Upper lobe of right lung (tissue), 1 donor: Measurements from ENCODE around the gene HENMT1. TPM values are rescaled to one million over a fixed set of nuclear protein-coding genes. Genes with fewer than 3 reads are reported as not detected.
A peak's percentile ranks its signal among the peaks of the same experiment; 100 is the strongest.
"Not testable (repeated sequence)": the region's sequence is repeated elsewhere in the genome, so short reads cannot be mapped to it uniquely, and the experiment has no call there.

ENCODE experiments used
- ATAC-seq: fragments of 200-7000 bp; cut with Tn5 transposase; one replicate; pipeline ENCODE4 v1.9.1; 2020; ENCODE audit warnings: mild to moderate bottlenecking, moderate library complexity
- DNase-seq: peaks from one replicate; pipeline ENCODE4 v3.0.0-alpha.2; 2020
- H3K27ac ChIP-seq: fragments of 200-600 bp; one replicate; pipeline ENCODE4 v1.8.0; 2022
- H3K27me3 ChIP-seq: fragments of 200-600 bp; one replicate; pipeline ENCODE4 v1.8.0; 2022; ENCODE audit warnings: mild to moderate bottlenecking
- H3K36me3 ChIP-seq: fragments of 200-600 bp; one replicate; pipeline ENCODE4 v1.8.0; 2022
- H3K4me1 ChIP-seq: fragments of 200-600 bp; one replicate; pipeline ENCODE4 v1.8.0; 2022
- H3K4me3 ChIP-seq: fragments of 200-600 bp; one replicate; pipeline ENCODE4 v1.8.0; 2022; ENCODE audit warnings: mild to moderate bottlenecking
- H3K9me3 ChIP-seq: fragments of 200-600 bp; one replicate; pipeline ENCODE4 v1.8.0; 2022
- intact Hi-C: fragments of 100-400 bp; cut with DNase I; formaldehyde crosslinking; loops from one replicate; pipeline ENCODE4 v1.11.0; 2022
- total RNA-seq: library from RNA; stranded (reverse); fragmentation: NEBNext Ultra II Directional; extraction: Animal tissue kit (Norgen Biotek cat#: 25700); gene quantifications from one replicate; pipeline ENCODE4 v1.2.1, GENCODE V29; 2021
- TF ChIP-seq, protein P1 (sequence below): fragments of 200-600 bp; IDR thresholded peaks from one replicate; pipeline ENCODE4 v1.8.0; 2022; ENCODE audit warnings: antibody characterized with exemption
- donor health status: DM: no; HTN: yes; CAD: no; lungs with severe emphysema.

Gene HENMT1
- total RNA-seq, 1 donor from 2014 or later = 5.6 TPM

DNA sequence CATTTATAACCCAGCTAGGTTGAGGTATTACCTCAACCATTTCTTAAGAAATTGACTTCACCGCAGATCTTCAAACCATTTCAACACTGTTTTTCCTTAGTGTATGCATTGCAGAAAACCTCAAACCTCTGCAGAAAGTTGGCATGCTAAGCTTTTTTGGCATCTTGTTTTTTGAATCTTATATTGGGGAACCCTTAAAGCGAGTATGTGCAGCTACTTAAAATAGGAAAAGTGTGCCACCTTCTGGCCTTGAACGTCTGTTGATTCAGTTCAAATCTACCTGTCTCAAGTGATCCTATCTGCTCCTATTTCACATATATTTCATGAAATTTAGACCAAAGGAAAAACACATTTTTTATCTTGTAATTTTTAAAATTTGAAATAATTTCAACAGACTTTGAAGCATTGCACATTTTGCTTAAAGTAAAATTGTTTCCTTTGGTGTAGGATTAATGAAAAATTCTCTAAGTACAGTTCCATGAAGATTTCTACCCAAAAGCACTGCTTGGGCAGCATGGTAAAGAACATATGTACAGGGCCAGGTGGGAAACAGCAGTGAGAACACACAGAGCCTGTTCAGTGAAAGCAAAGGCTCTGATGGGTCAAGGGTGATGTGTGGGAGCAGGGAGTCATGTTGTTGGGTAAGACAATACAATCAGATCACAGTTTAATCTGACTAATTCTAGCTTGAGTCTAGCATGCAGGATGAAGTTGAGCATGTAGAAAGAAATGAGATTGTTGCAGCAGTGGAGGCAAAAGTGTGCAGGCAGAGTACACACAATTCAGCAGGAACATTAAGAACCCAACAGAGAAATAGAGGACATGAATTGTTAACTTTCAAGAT lies 17.2 kb downstream of the HENMT1 start:
- Histone ChIP-seq H3K27ac (no peak overlapping the region), H3K4me1 (peaks cover 18% of the 10 kb centered on the region), H3K9me3 (no peaks in the 10 kb centered on the region), H3K27me3 (no peaks in the 10 kb centered on the region), H3K4me3 (no peak overlapping the region), H3K36me3 (no peaks in the 10 kb centered on the region)
- TF ChIP-seq, protein P1, sequence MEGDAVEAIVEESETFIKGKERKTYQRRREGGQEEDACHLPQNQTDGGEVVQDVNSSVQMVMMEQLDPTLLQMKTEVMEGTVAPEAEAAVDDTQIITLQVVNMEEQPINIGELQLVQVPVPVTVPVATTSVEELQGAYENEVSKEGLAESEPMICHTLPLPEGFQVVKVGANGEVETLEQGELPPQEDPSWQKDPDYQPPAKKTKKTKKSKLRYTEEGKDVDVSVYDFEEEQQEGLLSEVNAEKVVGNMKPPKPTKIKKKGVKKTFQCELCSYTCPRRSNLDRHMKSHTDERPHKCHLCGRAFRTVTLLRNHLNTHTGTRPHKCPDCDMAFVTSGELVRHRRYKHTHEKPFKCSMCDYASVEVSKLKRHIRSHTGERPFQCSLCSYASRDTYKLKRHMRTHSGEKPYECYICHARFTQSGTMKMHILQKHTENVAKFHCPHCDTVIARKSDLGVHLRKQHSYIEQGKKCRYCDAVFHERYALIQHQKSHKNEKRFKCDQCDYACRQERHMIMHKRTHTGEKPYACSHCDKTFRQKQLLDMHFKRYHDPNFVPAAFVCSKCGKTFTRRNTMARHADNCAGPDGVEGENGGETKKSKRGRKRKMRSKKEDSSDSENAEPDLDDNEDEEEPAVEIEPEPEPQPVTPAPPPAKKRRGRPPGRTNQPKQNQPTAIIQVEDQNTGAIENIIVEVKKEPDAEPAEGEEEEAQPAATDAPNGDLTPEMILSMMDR = peak; percentile 65
- intact Hi-C loops = loop anchor here (10.0 kb wide), 1 partner anchor 129 kb away; no protein-coding TSS in a partner anchor
- DNase-seq (no peak), ATAC-seq (peak; percentile 48)

DNA sequence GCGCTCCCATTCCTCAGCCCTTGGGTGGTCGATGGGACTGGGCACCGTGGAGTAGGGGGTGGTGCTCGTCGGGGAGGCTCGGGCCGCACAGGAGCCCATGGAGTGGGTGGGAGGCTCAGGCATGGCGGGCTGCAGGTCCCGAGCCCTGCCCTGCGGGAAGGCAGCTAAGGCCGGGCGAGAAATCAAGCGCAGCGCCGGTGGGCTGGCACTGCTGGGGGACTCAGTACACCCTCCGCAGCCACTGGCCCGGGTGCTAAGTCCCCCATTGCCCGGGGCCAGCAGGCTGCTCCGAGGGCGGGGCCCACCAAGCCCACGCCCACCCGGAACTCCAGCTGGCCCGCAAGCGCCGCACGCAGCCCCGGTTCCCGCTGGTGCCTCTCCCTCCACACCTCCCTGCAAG lies 20.0 kb downstream of the HENMT1 start:
- not testable (repeated sequence) for H3K27ac ChIP-seq, H3K9me3 ChIP-seq, DNase-seq, H3K4me3 ChIP-seq, H3K27me3 ChIP-seq, ATAC-seq, H3K36me3 ChIP-seq
- peaks cover 18% of the 10 kb centered on the region for H3K4me1 ChIP-seq
- intact Hi-C loops = loop anchor here (10.0 kb wide), 1 partner anchor 126 kb away; no protein-coding TSS in a partner anchor

DNA sequence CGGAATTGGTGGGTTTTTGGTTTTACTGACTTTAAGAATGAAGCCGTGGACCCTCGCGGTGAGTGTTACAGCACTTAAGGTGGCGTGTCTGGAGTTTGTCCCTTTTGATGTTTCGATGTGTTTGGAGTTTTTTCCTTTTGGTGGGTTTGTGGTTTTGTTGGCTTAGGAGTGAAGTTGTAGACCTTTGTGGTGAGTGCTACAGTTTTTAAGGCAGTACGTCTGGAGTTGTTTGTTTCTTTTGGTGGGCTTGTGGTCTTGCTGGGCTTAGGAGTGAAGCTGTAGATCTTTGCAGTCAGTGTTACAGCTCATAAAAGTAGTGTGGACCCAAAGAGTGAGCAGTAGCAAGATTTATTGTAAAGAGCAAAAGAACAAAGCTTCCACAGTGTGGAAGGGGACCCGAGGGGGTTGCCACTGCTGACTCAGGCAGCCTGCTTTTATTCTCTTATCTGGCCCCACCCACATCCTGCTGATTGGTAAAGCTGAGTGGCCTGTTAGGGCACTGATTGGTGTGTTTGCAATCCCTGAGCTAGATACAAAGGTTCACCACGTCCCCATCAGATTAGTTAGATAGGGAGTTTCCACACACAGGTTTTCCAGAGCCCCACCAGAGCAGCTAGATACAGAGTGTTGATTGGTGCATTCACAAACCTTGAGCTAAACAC lies 20.9 kb downstream of the HENMT1 start:
- no peak overlapping the region for H3K27ac ChIP-seq
- no peaks in the 10 kb centered on the region for H3K9me3 ChIP-seq
- no peaks in the 10 kb centered on the region for H3K27me3 ChIP-seq
- DNase-seq = no peak
- TF ChIP-seq, protein P1 = no peak
- no peak overlapping the region for H3K4me3 ChIP-seq
- intact Hi-C loops = loop anchor here (10.0 kb wide), 1 partner anchor 125 kb away; no protein-coding TSS in a partner anchor
- no peak for ATAC-seq
- H3K4me1 ChIP-seq = peaks cover 13% of the 10 kb centered on the region
- H3K36me3 ChIP-seq = peaks cover 5% of the 10 kb centered on the region

DNA sequence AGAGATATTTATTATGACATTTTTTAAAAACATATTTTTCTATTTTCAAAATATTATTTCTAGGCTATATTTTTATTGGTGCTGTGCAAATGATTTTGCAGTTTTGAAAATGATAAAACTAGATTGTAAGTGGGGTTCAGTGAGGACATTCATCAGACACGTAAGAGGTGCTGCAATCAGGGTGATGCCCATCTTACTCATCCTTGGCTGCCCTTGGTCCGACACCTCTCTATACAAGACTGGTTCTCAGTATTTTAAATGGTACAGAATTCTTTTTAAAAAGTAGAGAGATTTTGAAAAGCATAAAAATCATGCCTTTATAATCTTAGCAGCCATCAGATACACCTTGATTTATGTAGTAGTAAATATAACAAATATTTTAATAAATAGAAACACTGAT lies 24.0 kb downstream of the HENMT1 start:
- intact Hi-C loops = no loop called here
- peaks cover 6% of the 10 kb centered on the region for H3K36me3 ChIP-seq
- no peaks in the 10 kb centered on the region for H3K4me1 ChIP-seq
- H3K27ac ChIP-seq = no peak overlapping the region
- no peak for DNase-seq
- no peaks in the 10 kb centered on the region for H3K27me3 ChIP-seq
- TF ChIP-seq, protein P1 = no peak
- H3K4me3 ChIP-seq = no peak overlapping the region
- H3K9me3 ChIP-seq = no peaks in the 10 kb centered on the region
- ATAC-seq = no peak

DNA sequence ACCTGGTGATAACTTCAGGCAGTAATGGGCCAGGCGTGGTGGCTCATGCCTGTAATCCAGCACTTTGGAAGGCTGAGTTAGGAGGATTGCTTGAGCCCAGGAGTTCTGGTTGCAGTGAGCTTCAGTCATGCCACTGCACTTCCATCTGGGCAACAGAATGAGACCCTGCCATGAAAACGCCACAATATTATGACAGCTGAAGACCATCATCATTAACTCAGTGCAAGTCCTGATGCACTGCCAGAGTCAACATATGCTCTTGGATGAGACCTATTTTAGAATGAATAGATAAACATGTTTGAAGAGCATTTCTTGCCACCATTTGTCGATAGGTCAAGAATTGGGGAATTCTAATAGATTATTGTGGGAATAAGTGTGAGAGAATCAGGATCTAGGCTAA lies 26.4 kb downstream of the HENMT1 start:
- intact Hi-C loops = no loop called here
- Histone ChIP-seq H3K27ac (no peak overlapping the region), H3K9me3 (no peaks in the 10 kb centered on the region), H3K4me1 (no peaks in the 10 kb centered on the region), H3K27me3 (no peaks in the 10 kb centered on the region), H3K36me3 (peaks cover 27% of the 10 kb centered on the region), H3K4me3 (no peak overlapping the region)
- ATAC-seq (no peak), DNase-seq (no peak)
- TF ChIP-seq, protein P1 = no peak

DNA sequence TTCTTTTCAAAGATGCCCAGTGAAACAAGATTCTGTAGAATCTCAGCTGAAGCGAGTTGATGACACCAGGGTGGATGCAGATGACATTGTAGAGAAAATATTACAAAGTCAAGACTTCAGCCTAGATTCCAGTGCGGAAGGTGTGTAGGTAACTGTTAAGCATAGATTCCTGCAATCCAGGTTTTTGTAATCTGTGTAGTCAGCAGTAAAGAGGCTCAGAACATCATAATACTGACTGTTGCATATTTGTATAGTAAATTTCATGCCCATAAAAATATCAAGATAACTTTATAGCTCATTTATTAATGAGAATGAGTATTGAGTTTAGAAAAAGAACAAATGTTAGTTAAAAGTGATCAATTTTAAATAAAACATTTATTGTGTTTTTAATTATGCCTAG lies 32.2 kb downstream of the HENMT1 start:
- ATAC-seq = no peak
- intact Hi-C loops = no loop called here
- Histone ChIP-seq H3K36me3 (peaks cover 21% of the 10 kb centered on the region), H3K9me3 (no peaks in the 10 kb centered on the region), H3K4me1 (no peaks in the 10 kb centered on the region), H3K4me3 (no peak overlapping the region), H3K27ac (no peak overlapping the region), H3K27me3 (no peaks in the 10 kb centered on the region)
- TF ChIP-seq, protein P1 = no peak
- DNase-seq = no peak
